GM12865 (cell line): Measurements from ENCODE around the gene ZBTB24.

Experiments
- DNase-seq: peaks from one replicate; pipeline ENCODE4 v3.0.0; 2010; ENCODE audit warnings: low read depth
- H3K4me3 ChIP-seq: 2 replicates; pipeline ENCODE4 v1.5.1; 2011; ENCODE audit warnings: mild to moderate bottlenecking, low read depth, low read length, control low read depth
- TF ChIP-seq, protein P1 (sequence below): IDR thresholded peaks from 2 replicates; pipeline ENCODE4 v1.5.1; 2011; ENCODE audit warnings: low read length, control low read depth, low read depth, inconsistent platforms; ENCODE audit not compliant: insufficient read depth; ENCODE audit errors: missing control alignments

The ZBTB24 gene

DNA sequence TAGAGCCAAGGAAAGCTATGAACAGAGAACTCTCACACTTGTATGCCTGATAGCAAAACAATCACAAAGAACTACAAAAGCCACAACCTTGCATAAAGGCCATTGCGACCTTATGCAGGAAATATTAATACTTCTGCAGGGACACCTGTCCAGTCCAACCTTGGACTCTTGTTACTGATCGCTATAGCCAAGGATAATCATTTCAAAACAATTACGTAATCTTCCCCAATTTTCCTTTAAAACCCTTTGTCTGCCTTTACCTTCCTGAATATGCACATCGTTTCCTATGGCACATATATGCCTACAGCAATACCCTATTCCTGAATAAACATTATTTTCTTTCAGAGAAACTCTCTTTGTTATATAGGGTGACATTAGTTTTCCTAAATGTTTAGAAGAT is 65.4 kb downstream of the ZBTB24 start:
- no peak for DNase-seq
- TF ChIP-seq, protein P1, sequence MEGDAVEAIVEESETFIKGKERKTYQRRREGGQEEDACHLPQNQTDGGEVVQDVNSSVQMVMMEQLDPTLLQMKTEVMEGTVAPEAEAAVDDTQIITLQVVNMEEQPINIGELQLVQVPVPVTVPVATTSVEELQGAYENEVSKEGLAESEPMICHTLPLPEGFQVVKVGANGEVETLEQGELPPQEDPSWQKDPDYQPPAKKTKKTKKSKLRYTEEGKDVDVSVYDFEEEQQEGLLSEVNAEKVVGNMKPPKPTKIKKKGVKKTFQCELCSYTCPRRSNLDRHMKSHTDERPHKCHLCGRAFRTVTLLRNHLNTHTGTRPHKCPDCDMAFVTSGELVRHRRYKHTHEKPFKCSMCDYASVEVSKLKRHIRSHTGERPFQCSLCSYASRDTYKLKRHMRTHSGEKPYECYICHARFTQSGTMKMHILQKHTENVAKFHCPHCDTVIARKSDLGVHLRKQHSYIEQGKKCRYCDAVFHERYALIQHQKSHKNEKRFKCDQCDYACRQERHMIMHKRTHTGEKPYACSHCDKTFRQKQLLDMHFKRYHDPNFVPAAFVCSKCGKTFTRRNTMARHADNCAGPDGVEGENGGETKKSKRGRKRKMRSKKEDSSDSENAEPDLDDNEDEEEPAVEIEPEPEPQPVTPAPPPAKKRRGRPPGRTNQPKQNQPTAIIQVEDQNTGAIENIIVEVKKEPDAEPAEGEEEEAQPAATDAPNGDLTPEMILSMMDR = no peak
- H3K4me3 ChIP-seq = no peak overlapping the region
